ENCODE measurements around the gene LPP.
A peak's percentile ranks its signal among the peaks of the same experiment; 100 is the strongest.

LPP gene

GRCh38 chr3:188624384-188624783 is 470.4 kb downstream of the LPP start:
- WGBS (ENCODE audit: extremely low coverage, insufficient coverage, low lambda C conversion rate), result no CpG with 5 or more reads among the region's 3 CpGs
- Histone ChIP-seq H3K27ac (ENCODE audit: low read depth, low read length) (no peak overlapping the region), H2BK120ac (ENCODE audit: low read depth, low read length) (no peak overlapping the region), H3K4me2 (ENCODE audit: low read length) (no peak overlapping the region), H3K18ac (ENCODE audit: low read length) (no peak overlapping the region), H4K5ac (ENCODE audit: low read length) (no peak overlapping the region), H3K27me3 (ENCODE audit: insufficient read depth, low read length, poor library complexity) (no peaks in the 10 kb centered on the region), H3K4me3 (ENCODE audit: low read length) (no peak overlapping the region), H3K79me2 (ENCODE audit: control insufficient read depth, insufficient read depth, low read length) (no peaks in the 10 kb centered on the region), H2BK5ac (ENCODE audit: low read length) (no peak overlapping the region), H2BK15ac (replicated peaks; ENCODE audit: low read depth) (no peak overlapping the region), H3K56ac (ENCODE audit: low read length) (no peak overlapping the region), H2AK5ac (ENCODE audit: low read length) (no peak overlapping the region), H3K9ac (ENCODE audit: low read length) (no peak overlapping the region), H4K8ac (ENCODE audit: low read depth, low read length) (no peak overlapping the region), H3K4ac (ENCODE audit: low read depth, low read length) (no peak overlapping the region), H3K4me1 (ENCODE audit: control insufficient read depth, low read depth, low read length) (no peaks in the 10 kb centered on the region), H3K36me3 (ENCODE audit: control insufficient read depth, insufficient read depth, low read length) (no peaks in the 10 kb centered on the region), H3K23ac (ENCODE audit: low read length) (no peak overlapping the region), H3K79me1 (ENCODE audit: low read length) (no peaks in the 10 kb centered on the region)
- no peak for DNase-seq

DNA sequence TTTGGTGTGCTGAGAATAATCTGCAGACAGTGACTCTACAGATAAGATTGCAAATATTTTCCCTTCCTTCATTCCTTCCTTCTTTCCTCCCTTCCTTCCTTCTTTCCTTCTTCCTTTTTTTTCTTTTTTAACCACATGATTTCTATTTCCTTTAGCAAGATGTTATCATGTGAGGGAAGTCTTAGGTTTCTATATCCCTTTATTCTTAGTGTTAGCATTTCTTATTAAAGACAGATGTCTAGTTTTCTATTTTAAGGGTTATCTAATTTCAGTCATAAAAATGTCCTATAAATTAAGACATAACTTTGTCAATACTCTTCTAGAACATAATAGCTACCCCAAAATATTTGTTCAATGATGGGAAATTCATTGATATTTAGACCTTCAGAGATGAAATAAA is 470.9 kb downstream of the LPP start:
- Histone ChIP-seq H3K4me3 (ENCODE audit: low read length) (no peak overlapping the region), H3K56ac (ENCODE audit: low read length) (no peak overlapping the region), H3K79me2 (ENCODE audit: control insufficient read depth, insufficient read depth, low read length) (no peaks in the 10 kb centered on the region), H3K27ac (ENCODE audit: low read depth, low read length) (no peak overlapping the region), H3K4ac (ENCODE audit: low read depth, low read length) (no peak overlapping the region), H3K36me3 (ENCODE audit: control insufficient read depth, insufficient read depth, low read length) (no peaks in the 10 kb centered on the region), H3K4me2 (ENCODE audit: low read length) (no peak overlapping the region), H4K5ac (ENCODE audit: low read length) (no peak overlapping the region), H3K18ac (ENCODE audit: low read length) (no peak overlapping the region), H3K23ac (ENCODE audit: low read length) (no peak overlapping the region), H2BK15ac (replicated peaks; ENCODE audit: low read depth) (no peak overlapping the region), H3K27me3 (ENCODE audit: insufficient read depth, low read length, poor library complexity) (no peaks in the 10 kb centered on the region), H3K4me1 (ENCODE audit: control insufficient read depth, low read depth, low read length) (no peaks in the 10 kb centered on the region), H3K79me1 (ENCODE audit: low read length) (no peaks in the 10 kb centered on the region), H2BK5ac (ENCODE audit: low read length) (no peak overlapping the region), H2AK5ac (ENCODE audit: low read length) (no peak overlapping the region), H4K8ac (ENCODE audit: low read depth, low read length) (no peak overlapping the region), H2BK120ac (ENCODE audit: low read depth, low read length) (no peak overlapping the region), H3K9ac (ENCODE audit: low read length) (no peak overlapping the region)
- no peak for DNase-seq

GRCh38 chr3:188627652-188628051 is 473.7 kb downstream of the LPP start:
- no peaks in the 10 kb centered on the region for H3K4me1 ChIP-seq (ENCODE audit: control insufficient read depth, low read depth, low read length)
- no peaks in the 10 kb centered on the region for H3K79me2 ChIP-seq (ENCODE audit: control insufficient read depth, insufficient read depth, low read length)
- H3K9ac ChIP-seq (ENCODE audit: low read length), result no peak overlapping the region
- H3K36me3 ChIP-seq (ENCODE audit: control insufficient read depth, insufficient read depth, low read length), result no peaks in the 10 kb centered on the region
- no peak overlapping the region for H2AK5ac ChIP-seq (ENCODE audit: low read length)
- H3K18ac ChIP-seq (ENCODE audit: low read length), result no peak overlapping the region
- no peak overlapping the region for H3K27ac ChIP-seq (ENCODE audit: low read depth, low read length)
- no peaks in the 10 kb centered on the region for H3K79me1 ChIP-seq (ENCODE audit: low read length)
- no peak overlapping the region for H3K4ac ChIP-seq (ENCODE audit: low read depth, low read length)
- H3K56ac ChIP-seq (ENCODE audit: low read length), result no peak overlapping the region
- no peaks in the 10 kb centered on the region for H3K27me3 ChIP-seq (ENCODE audit: insufficient read depth, low read length, poor library complexity)
- no peak overlapping the region for H3K4me3 ChIP-seq (ENCODE audit: low read length)
- H3K23ac ChIP-seq (ENCODE audit: low read length), result no peak overlapping the region
- no peak for DNase-seq
- no peak overlapping the region for H4K5ac ChIP-seq (ENCODE audit: low read length)
- H2BK15ac ChIP-seq (replicated peaks; ENCODE audit: low read depth), result no peak overlapping the region
- H2BK5ac ChIP-seq (ENCODE audit: low read length), result no peak overlapping the region
- H3K4me2 ChIP-seq (ENCODE audit: low read length), result no peak overlapping the region
- no peak overlapping the region for H4K8ac ChIP-seq (ENCODE audit: low read depth, low read length)
- no peak overlapping the region for H2BK120ac ChIP-seq (ENCODE audit: low read depth, low read length)

GRCh38 chr3:188631291-188632010 is 477.5 kb downstream of the LPP start:
- H3K4me1 ChIP-seq (ENCODE audit: control insufficient read depth, low read depth, low read length), result no peaks in the 10 kb centered on the region
- no peak overlapping the region for H3K9ac ChIP-seq (ENCODE audit: low read length)
- H4K5ac ChIP-seq (ENCODE audit: low read length), result no peak overlapping the region
- no CpG with 5 or more reads among the region's 5 CpGs for WGBS (ENCODE audit: extremely low coverage, insufficient coverage, low lambda C conversion rate)
- no peak overlapping the region for H3K4ac ChIP-seq (ENCODE audit: low read depth, low read length)
- H2BK15ac ChIP-seq (replicated peaks; ENCODE audit: low read depth), result no peak overlapping the region
- H3K27me3 ChIP-seq (ENCODE audit: insufficient read depth, low read length, poor library complexity), result no peaks in the 10 kb centered on the region
- no peak overlapping the region for H3K18ac ChIP-seq (ENCODE audit: low read length)
- DNase-seq, result peak; percentile 26
- H2AK5ac ChIP-seq (ENCODE audit: low read length), result no peak overlapping the region
- H3K4me3 ChIP-seq (ENCODE audit: low read length), result no peak overlapping the region
- H3K23ac ChIP-seq (ENCODE audit: low read length), result no peak overlapping the region
- no peaks in the 10 kb centered on the region for H3K36me3 ChIP-seq (ENCODE audit: control insufficient read depth, insufficient read depth, low read length)
- H4K8ac ChIP-seq (ENCODE audit: low read depth, low read length), result no peak overlapping the region
- no peak overlapping the region for H2BK5ac ChIP-seq (ENCODE audit: low read length)
- H2BK120ac ChIP-seq (ENCODE audit: low read depth, low read length), result no peak overlapping the region
- no peak overlapping the region for H3K27ac ChIP-seq (ENCODE audit: low read depth, low read length)
- no peaks in the 10 kb centered on the region for H3K79me1 ChIP-seq (ENCODE audit: low read length)
- no peak overlapping the region for H3K56ac ChIP-seq (ENCODE audit: low read length)
- H3K79me2 ChIP-seq (ENCODE audit: control insufficient read depth, insufficient read depth, low read length), result no peaks in the 10 kb centered on the region
- H3K4me2 ChIP-seq (ENCODE audit: low read length), result no peak overlapping the region

DNA sequence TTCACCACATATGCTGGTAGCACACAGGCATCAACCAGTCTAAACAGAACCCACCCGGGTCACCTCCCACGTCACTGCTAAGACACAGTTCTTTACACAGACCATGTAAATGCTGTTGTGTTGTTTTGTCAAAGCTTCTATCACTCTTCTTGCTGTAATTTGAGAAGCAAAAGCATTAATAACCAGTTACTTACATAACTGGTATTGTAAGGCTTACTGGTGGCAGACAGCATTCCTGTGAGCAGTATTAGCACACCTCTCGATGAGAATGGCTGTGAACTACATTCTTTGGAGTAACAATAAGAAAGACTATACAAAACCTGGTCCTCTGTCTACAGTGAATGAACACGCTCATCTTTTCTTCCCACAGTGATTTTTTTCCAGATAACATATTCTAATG is 479.2 kb downstream of the LPP start:
- H3K4me2 ChIP-seq (ENCODE audit: low read length), result no peak overlapping the region
- no peaks in the 10 kb centered on the region for H3K27me3 ChIP-seq (ENCODE audit: insufficient read depth, low read length, poor library complexity)
- H3K9ac ChIP-seq (ENCODE audit: low read length), result no peak overlapping the region
- H3K79me2 ChIP-seq (ENCODE audit: control insufficient read depth, insufficient read depth, low read length), result no peaks in the 10 kb centered on the region
- H2AK5ac ChIP-seq (ENCODE audit: low read length), result no peak overlapping the region
- no peak overlapping the region for H2BK120ac ChIP-seq (ENCODE audit: low read depth, low read length)
- H3K4ac ChIP-seq (ENCODE audit: low read depth, low read length), result no peak overlapping the region
- DNase-seq, result no peak
- no peak overlapping the region for H2BK5ac ChIP-seq (ENCODE audit: low read length)
- H3K27ac ChIP-seq (ENCODE audit: low read depth, low read length), result no peak overlapping the region
- H3K23ac ChIP-seq (ENCODE audit: low read length), result no peak overlapping the region
- H3K18ac ChIP-seq (ENCODE audit: low read length), result no peak overlapping the region
- H4K5ac ChIP-seq (ENCODE audit: low read length), result no peak overlapping the region
- WGBS (ENCODE audit: extremely low coverage, insufficient coverage, low lambda C conversion rate), result no CpG with 5 or more reads among the region's 4 CpGs
- H3K36me3 ChIP-seq (ENCODE audit: control insufficient read depth, insufficient read depth, low read length), result no peaks in the 10 kb centered on the region
- H3K56ac ChIP-seq (ENCODE audit: low read length), result no peak overlapping the region
- H3K79me1 ChIP-seq (ENCODE audit: low read length), result no peaks in the 10 kb centered on the region
- no peak overlapping the region for H2BK15ac ChIP-seq (replicated peaks; ENCODE audit: low read depth)
- no peak overlapping the region for H3K4me3 ChIP-seq (ENCODE audit: low read length)
- no peak overlapping the region for H4K8ac ChIP-seq (ENCODE audit: low read depth, low read length)
- no peaks in the 10 kb centered on the region for H3K4me1 ChIP-seq (ENCODE audit: control insufficient read depth, low read depth, low read length)

DNA sequence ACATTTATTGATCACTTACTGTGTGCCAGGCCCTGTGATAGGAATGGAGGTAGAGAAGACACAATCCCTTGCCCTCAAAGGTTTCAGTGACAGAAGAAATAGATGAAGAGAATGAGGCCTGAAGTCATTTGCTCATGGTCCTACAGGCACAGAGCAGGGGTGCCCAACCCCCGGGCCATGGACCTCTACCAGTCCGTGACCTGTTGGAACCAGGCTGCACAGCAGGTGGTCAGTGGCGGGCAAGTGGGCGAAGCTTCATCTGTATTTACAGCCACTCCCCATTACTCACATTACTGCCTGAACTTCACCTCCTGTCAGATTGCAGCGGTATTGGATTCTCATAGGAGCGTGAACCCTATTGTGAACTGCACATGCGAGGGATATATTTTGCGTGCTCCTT is 480.3 kb downstream of the LPP start:
- H3K79me1 ChIP-seq (ENCODE audit: low read length), result no peaks in the 10 kb centered on the region
- no peak overlapping the region for H2AK5ac ChIP-seq (ENCODE audit: low read length)
- H3K9ac ChIP-seq (ENCODE audit: low read length), result no peak overlapping the region
- H3K18ac ChIP-seq (ENCODE audit: low read length), result no peak overlapping the region
- no peaks in the 10 kb centered on the region for H3K36me3 ChIP-seq (ENCODE audit: control insufficient read depth, insufficient read depth, low read length)
- H3K4ac ChIP-seq (ENCODE audit: low read depth, low read length), result no peak overlapping the region
- H3K4me3 ChIP-seq (ENCODE audit: low read length), result no peak overlapping the region
- no peak overlapping the region for H4K8ac ChIP-seq (ENCODE audit: low read depth, low read length)
- no peaks in the 10 kb centered on the region for H3K27me3 ChIP-seq (ENCODE audit: insufficient read depth, low read length, poor library complexity)
- H3K27ac ChIP-seq (ENCODE audit: low read depth, low read length), result no peak overlapping the region
- no peaks in the 10 kb centered on the region for H3K79me2 ChIP-seq (ENCODE audit: control insufficient read depth, insufficient read depth, low read length)
- no peaks in the 10 kb centered on the region for H3K4me1 ChIP-seq (ENCODE audit: control insufficient read depth, low read depth, low read length)
- no CpG with 5 or more reads among the region's 8 CpGs for WGBS (ENCODE audit: extremely low coverage, insufficient coverage, low lambda C conversion rate)
- H2BK120ac ChIP-seq (ENCODE audit: low read depth, low read length), result no peak overlapping the region
- no peak overlapping the region for H2BK15ac ChIP-seq (replicated peaks; ENCODE audit: low read depth)
- no peak overlapping the region for H3K56ac ChIP-seq (ENCODE audit: low read length)
- no peak for DNase-seq
- H4K5ac ChIP-seq (ENCODE audit: low read length), result no peak overlapping the region
- H3K4me2 ChIP-seq (ENCODE audit: low read length), result no peak overlapping the region
- no peak overlapping the region for H2BK5ac ChIP-seq (ENCODE audit: low read length)
- H3K23ac ChIP-seq (ENCODE audit: low read length), result no peak overlapping the region
